GM10847 (cell line): ENCODE data around the gene SCGB1C1.

Experiments
- POLR2A ChIP-seq: IDR thresholded peaks from 2 replicates; pipeline ENCODE4 v1.6.1; 2011; ENCODE audit not compliant: insufficient read length; ENCODE audit errors: extremely low read depth

Gene SCGB1C1

DNA sequence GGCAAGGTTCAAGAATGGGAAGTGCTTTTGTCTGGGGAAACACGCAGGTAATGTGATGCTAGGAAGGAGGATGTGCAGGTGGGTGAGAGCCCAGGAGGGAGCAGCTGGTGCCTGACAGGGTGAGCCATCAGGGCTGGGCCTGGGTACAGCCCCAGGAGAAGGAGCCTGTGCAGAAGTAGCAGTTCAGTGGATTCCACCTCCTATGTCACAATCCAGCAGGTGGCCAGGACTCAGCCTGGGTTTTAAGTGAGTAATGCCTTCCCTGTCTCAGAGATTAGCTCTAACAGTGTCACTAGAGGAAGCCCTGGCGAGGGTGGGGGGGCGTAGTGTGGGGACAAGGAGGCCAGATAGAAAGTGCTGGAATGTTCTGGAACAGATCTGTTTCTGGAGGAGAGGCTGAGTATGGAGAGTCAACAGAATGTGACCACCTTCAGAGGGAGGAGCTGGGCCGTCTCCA is 22.7 kb downstream of the SCGB1C1 start:
- no peak for TF ChIP-seq POLR2A

DNA sequence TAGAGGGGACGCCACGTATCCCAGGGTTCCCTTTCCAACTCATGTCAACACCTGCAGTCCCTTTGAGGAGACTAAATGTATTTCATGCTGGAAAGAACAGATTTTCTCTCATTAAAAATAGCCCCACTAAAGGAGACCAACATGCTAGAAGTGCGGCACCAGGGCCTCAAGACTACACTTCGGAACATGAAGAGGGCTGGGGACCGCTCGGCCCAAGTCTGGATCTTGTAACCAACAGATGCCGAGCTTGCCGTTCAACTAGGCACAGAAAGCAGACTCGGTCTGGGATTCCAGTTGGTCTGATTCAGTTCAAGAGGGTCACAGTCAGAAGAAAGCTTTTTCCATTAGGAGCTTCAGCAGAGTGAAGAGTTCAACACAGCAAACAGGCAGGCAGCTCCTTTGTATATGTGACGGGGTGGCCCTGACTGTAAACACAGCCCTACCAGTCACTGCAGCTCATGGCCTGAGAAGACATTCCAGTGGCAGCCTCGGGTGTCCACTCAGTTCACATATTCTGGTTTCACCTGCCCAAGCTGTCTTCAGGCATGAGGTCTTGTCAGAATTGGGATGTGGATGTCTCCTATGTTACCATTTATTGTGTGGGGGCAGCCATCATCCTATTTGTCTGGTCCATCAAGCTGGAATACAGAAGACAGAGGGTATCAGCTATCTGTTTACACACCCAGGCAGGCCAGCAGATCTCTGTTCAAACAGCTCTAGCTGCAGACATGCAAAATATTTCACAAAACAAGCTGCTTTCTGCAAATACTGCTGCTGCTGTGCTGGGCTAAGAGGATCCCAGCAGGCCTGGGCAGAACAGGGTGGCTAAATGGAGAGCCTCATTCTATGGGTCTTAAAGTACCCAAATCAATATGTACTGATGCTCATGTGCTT is 23.4 kb downstream of the SCGB1C1 start:
- no peak for TF ChIP-seq POLR2A

DNA sequence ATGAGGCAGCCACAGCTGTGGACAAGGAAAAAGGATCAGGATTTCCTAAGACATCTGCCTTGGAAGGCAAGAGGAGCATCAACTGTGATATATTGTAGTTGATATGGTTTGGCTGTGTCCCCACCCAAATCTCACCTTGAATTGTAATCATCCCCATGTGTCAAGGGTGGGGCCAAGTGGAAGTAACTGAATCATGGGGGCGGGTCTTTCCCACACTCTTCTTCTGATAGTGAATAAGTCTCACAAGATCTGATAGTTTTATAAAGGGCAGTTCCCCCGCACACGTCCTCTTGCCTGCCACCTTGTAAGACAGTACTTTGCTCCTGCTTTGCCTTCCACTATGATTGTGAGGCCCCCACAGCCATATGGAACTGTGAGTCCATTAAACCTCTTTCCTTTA is 24.8 kb downstream of the SCGB1C1 start:
- TF ChIP-seq POLR2A, result no peak

DNA sequence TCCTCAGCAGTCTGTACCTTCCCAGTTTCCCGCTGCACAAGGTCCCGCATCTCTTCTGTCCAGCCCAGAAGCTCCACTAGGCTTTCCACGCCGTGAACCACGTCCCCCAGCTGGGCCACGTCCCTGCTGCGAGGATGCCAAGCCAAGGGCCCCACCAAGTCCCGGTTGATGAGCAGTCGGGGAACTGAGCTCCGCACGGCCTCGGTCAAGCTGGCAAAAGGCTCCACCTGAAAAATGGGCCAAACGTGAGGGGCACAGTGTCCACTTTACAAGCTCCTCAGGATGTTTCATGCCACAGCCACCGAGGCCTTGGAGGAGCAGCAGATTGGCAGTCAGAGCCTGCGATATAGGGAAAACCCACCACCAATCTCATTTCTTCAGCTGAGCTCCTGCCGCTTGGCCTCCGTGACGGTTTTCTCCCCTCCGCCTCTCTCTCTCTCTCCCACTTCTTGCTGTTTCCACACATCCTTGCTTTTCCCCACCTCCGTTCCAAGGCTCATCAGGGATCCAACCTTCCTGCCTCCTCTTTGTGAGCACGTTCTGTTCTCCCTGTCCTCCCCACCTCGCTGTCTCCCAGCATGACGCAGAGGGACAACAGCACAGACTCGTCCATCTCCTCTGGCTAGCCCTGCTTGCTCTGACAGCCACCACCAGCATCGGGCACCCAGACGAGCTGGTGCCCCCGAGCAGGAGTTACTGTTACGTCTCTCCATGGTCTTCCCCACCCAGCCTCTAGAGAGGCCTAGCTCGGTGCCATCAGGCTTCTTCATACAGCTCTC is 26.1 kb downstream of the SCGB1C1 start:
- no peak for TF ChIP-seq POLR2A

DNA sequence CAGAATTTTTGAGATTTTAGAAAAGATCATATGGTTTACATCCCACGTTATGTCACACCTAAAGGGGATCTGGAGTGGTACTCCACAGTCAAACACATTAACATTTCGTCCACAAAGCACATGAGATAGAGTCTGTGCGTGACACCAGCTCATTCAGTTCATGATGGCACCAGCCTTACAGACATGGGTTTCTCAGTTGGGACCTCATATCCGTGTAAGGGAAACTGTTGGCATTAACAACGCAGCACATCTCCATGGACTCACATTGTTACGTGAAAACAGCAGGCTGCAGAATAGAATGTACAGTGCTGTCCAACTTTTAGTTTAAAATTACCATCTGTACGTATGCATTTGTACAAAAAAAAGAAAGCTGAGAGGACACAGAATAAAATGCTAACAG is 28.7 kb downstream of the SCGB1C1 start:
- TF ChIP-seq POLR2A, result no peak

DNA sequence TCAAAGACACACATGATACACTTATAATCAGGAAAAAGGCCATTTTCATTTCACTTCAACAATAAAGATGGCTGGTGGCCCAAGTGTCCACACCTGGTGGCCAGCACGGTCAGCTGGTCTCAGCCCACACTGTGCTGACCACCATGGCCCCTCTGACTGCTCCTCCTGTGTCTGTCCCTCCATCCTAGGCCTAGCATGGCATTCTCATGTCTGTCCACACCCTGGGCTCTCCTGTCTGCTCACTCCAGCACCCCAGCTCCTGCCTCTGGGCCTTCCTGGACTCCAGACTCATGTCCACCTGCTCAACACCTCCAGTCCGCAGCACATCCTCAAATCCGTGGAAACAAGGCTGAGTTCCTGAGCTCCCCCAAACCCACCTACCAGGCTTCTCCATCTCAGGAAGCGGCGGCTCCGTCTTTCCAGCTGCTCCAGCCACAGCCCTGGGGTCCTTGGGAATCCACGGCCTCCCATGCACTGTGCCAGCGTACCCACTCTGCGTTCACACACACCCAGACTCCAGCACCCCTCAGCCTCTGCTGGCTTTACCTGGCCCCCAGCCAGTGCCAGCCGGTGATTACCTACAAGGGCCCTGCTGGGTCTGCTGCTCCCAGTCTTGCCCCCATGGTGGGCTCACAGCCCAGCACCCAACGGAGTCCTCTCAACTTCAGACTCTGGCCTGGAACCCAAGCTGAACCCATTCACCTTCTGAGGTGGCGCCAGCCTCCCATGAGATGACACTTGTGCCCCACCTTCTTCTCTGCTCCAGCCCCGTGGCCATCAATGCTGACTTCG is 29.3 kb downstream of the SCGB1C1 start:
- TF ChIP-seq POLR2A, result no peak

DNA sequence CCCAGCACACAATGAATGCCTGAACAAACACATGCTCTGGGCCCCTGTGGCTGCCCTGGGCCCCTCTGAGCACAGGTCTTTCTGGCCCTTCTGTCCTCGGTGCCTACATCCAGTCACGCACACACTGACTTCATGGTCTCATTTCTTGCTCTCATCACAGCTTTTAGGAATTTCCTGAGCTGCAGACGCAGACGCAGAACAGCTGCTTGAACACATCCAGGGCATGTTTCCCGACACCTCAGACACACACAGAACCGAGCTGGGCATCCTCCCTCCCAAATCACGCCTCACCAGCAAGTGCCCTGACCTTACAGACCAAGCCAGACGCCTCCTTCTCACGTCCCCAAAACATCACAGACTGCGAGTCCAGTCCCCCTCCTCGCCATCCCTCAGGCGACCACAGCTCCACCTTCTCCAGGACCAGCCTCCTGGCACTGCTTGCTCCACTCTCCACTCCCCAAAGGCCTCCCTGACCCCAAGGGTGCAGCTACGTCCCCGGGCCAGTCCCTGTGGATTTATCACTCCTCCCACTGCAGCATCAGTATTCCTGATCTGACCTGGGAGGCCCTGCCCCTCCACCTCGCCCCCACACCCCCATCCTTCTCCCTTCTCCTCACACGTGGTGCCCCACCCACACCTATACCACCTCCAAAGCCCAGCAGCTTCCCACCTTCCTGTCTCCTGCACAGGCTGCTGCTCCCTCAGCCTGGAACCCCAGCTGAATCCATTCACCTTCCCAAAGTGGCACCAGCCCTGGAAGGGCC is 30.3 kb downstream of the SCGB1C1 start:
- TF ChIP-seq POLR2A, result no peak

DNA sequence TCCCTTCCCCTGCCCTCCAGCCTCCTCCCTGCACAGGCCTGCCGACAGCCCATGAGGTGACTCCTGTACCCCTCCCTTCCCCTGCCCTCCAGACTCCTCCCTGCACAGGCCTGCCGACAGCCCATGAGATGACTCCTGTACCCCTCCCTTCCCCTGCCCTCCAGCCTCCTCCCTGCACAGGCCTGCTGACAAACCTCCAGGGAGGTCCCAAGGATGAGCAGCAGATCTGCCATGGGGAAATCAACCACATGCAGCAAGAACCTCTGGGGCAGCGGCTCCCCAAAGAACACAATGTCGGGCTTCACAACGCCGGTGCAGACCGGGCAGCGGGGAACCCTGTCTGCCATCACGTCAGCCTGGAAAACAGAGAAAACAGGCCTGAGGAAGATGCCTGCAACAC is 31.0 kb downstream of the SCGB1C1 start:
- TF ChIP-seq POLR2A, result no peak

DNA sequence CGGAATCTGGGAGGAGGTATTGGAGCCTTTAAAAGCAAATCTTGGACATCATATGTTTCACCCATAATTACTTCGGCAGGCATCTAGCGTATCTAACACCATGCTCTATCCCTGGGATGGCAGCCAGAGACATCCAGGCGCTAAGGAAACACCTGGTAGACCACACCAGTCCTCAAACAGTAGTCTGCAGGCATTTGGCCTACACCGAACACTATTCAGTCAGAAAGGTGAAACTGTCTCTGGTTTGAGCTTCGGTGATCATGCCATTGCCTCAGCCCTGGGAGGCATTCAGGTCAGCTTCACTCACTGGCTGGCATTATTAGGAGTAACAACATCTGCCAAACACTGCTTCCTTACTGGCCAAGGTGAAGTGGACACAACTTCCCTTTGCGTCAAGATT is 31.5 kb downstream of the SCGB1C1 start:
- no peak for TF ChIP-seq POLR2A

DNA sequence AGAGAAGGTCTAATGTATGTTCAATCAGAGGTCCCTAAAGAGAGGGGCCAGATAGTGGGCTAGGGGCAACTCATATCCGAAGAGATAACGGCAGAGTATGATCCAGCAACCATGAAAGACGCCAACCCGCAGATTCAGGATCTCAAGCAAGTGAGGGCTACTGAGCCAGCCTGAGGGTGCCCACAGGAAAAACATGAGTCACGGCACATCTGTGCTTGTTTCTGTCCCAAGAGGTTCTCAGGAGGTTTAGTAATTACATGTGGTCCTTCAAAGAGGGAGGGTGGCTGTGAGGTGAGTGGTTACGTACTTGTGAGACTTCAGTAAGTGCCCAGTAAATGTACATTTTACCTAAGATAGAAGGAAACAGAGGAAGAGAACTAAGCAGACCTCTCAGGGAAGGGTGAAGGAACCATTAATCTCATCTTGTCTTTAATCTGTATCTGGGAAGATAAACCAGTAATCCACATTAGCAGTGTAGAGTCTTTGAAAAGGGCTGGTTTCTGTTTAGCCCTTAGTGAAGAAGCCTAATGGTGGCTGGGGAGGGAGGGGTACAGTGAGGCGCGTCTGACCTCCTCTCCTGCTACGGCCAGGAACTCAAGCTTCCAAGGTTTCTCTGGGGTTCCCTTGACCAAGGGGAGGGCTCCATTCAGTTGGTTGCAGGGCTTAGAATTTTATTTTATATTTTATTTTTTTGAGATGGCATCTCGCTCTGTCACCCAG is 33.0 kb downstream of the SCGB1C1 start:
- no peak for TF ChIP-seq POLR2A

DNA sequence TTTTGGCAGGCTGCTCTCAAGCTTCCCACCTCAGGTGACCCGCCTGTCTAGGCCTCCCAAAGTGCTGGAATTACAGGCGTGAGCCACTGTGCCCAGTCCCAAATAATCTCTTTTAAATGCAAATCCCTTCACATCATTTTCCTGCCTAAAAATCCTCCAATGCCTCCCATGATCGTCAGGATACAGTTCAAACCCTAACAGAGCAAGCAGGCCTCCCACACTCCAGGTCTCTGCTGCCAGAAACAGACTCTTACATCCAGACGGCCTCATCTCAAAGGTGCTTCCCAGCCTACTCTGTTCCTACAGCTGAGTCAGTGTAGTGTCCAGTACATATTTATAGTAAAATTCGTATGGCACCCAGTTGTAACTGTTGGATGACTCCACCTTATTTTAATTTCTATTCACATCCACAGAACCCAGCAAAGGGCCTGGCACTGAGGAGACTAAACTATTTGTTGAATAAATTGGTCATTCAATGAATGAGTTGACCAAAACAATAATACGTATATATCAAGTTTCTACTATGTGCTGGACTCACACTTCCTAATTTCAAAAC is 35.0 kb downstream of the SCGB1C1 start:
- TF ChIP-seq POLR2A, result no peak

DNA sequence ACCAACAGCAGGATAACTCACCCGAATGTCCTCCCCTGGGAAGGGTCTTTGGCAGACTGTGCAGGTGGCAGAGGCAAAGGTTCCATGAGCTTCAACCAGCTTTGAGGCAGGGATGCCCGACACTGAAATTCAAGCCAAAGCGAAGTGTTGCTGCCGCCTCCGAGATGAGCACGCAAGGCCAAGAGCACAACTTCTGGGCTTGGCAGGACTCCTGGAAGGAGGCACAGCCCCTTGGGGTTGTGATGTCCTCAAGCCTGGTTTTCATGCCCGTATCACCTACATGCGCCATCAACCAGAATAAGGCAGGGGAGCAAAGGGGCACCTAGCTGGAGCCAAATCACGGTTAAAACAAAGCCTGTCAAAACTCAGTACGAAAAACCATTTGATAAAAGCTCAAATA is 37.6 kb downstream of the SCGB1C1 start:
- no peak for TF ChIP-seq POLR2A

DNA sequence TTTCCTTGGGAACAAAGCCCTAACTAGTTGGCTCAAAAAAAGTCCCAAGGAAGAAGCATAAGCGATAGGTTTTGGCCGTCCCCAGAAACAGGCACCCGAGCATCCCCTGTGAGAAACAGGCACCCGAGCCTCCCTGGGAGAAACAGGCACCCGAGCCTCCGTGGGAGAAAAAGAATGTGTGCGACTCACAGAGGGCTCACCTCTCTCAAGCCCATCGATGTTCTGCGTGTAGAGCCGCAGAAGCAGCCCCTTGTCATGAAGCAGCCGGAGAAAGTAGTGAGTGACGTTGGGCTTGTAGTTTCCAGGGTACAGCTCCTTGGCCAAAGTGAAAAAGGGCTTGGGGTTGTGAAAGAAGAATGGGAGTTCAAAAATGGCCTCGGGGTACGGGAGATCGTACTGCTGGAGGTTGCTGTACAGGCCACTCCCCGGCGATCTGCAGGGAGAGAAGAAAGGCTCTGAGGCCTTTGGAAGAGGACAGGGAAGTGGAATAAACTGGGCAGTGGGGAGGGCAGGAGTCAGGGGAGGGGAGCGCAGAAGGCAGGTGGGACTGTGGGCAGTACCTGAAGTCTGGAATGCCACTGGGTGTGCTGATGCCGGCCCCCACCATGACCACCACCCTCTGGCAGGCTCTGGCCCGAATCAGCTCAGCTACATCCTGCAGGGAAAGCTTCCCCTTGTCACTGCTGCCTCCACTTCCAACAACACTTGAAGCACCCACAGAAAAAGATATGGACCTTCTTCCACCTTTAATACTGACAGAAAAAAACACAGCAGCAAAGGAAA is 40.1 kb downstream of the SCGB1C1 start:
- TF ChIP-seq POLR2A, result no peak
